GM21576 (cell line): ENCODE measurements around the gene ITGA8.
"Not testable (repeated sequence)": the region's sequence is repeated elsewhere in the genome, so short reads cannot be mapped to it uniquely, and the experiment has no call there.

Experiments
- ATAC-seq: cut with Tn5 transposase; IDR thresholded peaks from one replicate; pipeline ENCODE4 v1.9.1; 2021; ENCODE audit warnings: mild to moderate bottlenecking, moderate library complexity; ENCODE audit not compliant: unreplicated experiment

ITGA8 gene

GRCh38 chr10:15620836-15621515, 98.7 kb downstream of the ITGA8 start:
- no peak for ATAC-seq

DNA sequence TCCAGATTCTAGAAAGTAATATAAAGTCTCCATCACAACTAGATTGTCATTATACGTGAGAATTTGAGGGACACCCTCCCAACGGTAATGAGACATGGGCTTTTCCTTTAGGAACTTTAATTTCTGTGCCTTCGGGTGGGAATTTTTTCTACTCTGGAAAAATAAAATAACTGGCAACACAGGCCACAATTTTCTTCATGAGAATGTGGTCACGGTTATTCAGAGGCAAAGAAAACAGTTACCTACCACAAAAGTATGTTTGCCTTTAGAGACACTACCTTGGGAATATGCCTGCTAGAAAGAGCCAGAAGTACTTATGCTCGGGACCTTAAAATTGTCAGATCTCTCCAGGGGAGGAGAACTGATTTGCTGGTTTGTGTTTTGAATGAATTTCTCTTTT, 99.4 kb downstream of the ITGA8 start:
- ATAC-seq = no peak

DNA sequence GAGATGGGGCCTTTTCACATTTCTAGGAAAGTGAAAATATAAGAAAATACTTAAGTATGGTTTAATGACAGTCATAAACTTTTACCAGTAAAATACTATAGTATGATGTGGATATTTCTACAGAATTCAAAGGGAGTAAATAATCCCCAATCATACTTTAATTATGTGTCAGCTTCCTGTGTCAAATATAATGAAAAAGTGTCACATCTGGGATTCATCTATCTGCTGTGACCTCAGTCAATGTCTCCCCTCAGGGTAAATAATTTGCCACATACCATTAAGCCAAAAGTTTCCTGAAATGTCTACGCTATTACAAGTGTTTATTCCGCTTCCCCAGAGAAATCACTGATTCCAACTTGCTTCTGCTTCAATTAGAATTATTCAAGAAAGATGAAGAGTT, 110.5 kb downstream of the ITGA8 start:
- ATAC-seq = no peak

GRCh38 chr10:15606377-15606776, 113.3 kb downstream of the ITGA8 start:
- no peak for ATAC-seq

DNA sequence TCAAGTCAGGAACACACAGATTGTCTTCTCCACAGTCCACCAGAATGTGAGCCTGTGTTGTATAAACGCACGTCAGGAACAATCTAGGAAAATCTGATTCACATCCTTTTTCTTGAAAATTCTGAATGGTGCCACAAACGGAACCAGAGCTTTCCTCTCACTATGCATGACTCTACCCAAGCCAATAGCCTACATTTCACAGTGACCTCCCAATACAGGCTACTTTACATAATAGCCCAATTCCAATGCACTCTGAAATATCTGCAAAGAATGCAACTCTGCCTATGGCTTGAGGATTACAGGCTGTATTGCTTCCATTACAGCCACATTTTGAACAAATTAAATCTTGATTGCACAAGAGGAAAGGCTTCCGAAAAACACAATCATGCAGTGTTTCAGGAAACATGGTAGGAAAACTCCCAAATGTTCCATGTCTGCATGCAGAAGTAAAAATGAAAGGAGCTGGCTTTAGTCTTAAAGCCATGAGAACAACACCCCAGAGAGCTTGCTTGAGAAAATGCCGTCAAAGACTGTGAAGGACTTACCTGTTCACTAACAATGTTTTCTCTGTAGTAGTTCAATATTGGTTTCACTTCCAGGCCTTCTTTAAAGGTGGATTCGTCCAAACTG, 113.9 kb downstream of the ITGA8 start:
- no peak for ATAC-seq

DNA sequence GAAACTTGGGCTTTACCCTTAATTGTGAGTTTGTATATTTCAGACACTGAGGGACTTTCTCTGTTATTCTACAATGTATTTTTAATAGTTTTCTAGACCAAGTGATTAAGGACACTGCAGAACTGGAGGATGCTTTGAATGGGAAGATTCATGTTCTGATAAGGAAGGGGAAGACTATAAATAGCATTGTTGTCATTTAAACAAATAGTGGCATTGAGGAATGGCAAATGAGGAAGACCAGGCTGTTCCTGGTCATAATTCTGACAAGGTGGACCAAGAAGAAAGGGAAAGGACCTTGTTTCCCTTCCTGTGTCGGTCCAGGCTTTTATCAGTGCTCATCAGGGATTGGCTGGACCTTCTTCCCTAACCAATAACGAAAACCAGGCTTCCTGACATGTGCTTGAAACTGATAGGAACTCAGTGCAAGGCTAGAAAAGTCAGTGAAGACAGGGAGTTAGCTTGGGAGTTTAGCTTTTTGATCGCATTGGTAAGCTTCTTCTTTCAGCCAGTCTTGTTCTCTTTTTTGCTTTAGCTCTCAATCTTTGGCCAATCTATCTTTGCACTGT, 116.2 kb downstream of the ITGA8 start:
- no peak for ATAC-seq

DNA sequence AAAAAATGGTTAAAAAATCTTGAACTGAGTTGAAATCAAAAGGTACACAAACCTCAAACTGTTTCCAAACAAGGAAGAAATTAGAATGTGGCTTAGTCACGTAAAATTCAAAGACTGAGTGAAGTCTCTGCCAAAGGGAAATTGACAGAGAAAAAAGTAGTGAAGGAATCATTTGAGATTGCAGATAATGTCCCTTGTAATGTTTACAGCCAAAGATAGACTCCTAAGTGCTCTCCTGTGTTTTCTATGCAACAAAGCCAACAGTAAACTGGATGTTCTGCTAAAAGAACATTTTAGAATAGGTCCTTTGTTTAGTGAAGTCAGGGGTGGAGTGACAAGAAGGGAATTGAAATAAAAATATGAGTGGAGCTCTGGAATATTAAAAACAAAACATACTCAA, 117.9 kb downstream of the ITGA8 start:
- no peak for ATAC-seq

DNA sequence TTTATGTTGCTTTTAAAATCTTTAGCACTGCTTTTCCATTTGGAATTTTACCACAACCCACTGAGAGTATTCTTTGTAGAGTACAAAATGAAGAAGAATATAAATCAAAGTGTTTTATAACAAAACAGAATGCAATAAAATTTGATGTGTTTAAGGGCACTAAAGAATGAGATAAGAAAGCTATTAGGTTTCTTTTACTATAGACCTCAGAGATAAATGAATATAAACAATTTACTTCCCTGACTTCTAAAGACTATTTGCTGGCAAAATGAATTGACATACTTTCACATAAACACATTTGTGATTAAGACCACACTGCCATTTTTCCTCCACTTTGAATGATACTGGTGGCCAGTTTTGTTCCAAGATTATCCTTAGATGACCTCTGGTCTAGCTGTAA, 124.5 kb downstream of the ITGA8 start:
- ATAC-seq = no peak

- no peak for ATAC-seq
These were observed 127.8 kb downstream of the ITGA8 start for GRCh38 chr10:15591937-15592336.

- ATAC-seq = no peak
These were observed 128.3 kb downstream of the ITGA8 start for GRCh38 chr10:15591431-15591830.

DNA sequence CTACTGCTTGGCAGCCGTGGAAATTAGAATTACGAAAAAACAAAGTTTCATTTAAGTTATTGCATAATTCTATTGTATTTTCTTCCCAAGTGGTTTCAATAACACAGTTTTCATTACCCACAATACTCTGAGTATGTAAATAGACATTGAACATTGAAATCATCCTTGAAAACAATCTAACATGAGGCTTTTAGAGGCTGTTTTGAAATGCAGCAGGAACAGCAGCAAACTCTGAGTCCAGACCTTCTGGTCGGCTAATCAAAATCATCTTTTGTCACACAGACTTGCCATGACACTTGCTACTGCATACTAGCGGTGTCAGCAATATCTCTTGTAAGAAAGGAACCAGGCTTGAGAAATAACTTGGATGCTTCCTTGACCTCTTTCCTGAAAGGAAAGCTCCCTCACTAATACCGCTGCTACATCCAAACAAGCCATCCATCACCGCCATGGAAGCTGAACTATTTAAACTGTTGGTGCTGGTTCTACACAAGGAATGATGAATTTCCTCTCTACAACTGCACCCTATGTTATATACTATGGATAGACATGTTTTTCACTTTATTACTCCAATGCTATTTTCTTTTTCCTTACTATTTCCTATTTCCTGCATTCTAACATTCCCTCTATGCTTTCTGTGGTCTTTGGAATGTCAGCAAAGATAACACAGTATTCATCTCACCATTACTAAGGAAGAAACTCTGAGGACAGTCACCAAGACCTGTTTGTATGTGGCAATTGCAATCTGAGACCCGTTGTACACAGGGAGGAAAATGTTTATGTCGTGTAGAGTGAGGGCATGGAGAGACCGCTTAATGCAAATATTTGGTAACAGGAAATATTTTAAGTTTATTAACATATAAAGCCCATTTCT, 130.8 kb downstream of the ITGA8 start:
- no peak for ATAC-seq

DNA sequence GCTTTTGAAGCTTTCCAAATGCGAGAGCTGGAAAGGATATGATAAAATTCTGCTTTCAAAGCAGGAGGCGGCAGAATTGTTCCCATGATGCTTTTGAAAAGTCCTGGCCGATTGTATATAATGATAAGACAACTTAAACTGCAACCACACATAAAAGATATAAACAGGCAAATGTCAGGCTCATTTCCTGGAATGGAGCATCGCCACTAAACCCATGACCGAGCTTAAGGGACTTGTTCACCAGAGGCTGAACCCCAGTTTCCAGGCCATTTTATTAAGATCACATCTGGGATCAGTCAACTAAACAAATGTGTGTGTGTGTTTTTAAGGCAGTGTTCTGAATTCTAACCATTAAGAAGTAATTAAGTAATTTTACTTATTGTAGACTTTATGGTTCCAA, 131.6 kb downstream of the ITGA8 start:
- ATAC-seq = no peak

DNA sequence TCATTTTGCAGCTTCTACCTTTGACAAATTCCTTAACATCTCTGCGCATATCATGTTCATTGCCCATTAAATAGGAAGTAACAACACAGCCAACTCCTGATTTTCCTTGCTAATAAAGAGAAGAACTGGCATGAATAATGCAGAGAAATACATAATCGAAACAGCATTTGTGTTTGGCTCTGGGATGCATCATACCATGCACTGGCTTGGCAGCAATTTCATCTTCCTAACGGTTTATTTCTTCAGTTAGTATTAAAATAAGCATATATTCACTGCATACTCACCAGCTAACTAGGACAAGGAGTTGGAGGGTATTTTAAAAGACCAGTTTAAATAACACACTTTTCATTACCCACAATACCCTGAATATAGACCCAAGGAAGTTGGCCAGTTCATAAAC, 132.5 kb downstream of the ITGA8 start:
- no peak for ATAC-seq

GRCh38 chr10:15585303-15585715, 134.4 kb downstream of the ITGA8 start:
- ATAC-seq = peak; percentile 91

DNA sequence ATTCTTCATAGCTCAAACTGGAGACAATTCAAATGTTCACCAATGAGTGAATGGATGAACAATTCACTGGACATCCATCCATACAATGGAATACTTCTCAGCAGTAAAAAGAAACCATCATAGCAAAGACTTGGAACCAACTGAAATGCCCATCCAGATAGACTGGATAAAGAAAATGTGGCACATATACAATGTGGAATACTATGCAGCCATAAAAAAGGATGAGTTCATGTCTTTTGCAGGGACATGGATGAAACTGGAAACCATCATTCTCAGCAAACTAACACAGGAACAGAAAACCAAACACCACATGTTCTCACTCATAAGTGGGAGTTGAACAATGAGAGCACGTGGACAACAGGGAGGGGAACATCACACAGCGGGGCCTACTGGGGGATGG, 136.8 kb downstream of the ITGA8 start:
- ATAC-seq = not testable (repeated sequence)

GRCh38 chr10:15579605-15580004, 140.1 kb downstream of the ITGA8 start:
- ATAC-seq = no peak

- no peak for ATAC-seq
These were observed 147.1 kb downstream of the ITGA8 start for GRCh38 chr10:15572531-15573045.

DNA sequence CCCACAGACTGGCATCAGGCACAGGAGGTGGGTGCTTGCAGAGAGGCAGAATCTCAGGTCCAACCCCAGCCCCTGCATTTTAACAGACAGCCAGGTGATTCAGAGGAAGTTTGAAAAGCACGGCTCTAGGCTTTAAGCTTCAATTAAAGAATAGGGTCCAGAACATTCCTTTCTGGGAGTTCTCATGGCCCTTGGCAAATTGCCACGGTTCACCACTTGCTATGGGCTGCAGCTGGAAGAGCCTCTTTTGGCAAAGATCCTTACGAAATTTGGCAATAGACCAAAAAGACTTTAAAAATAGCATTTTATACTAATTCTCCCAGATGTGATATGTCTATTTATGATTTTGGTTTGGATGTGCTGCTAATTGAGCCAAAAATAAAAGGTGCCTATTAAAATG, 148.1 kb downstream of the ITGA8 start:
- no peak for ATAC-seq

- no peak for ATAC-seq
These were observed 148.9 kb downstream of the ITGA8 start for GRCh38 chr10:15570738-15571339.

DNA sequence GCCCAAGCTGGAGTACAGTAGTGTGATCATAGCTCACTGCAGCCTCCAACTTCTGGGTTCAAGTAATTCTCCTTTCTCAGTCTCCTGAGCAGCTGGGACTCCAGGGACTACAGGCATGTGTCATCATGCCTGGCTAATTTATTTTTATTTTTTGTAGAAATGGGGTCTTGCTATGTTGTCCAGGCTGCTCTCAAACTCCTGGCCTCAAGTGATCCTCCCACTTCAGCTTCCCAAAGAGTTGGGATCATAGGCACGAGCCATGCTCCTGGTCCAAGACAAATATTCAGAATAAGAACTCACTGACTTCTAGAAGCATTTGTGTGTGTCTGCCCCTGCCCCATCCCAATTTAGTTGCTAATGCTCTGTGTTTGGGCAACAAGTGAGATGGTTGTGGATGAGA, 151.8 kb downstream of the ITGA8 start:
- ATAC-seq = no peak

DNA sequence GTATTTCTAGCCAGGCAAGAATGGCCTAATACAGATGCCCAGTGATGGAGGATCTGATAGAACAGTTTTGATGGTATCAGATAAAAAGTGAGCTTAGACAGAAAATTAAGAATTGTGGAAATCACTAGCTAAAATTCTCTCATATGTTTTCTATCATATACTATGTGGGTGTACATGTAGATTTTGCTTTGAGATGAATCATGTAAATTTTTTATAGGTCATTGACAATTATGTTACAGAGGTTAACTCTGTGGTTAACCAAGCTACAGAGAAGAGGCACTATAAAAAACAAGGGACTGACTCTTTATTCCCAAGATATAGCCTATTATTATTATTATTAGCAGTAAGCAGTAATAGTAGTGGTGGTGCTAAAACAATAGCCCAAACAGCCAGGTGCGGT, 156.5 kb downstream of the ITGA8 start:
- ATAC-seq = no peak
